OCI-LY1 (cell line): ENCODE measurements around the gene STRADA.
A peak's percentile ranks its signal among the peaks of the same experiment; 100 is the strongest.

ENCODE experiments used
- H2AFZ ChIP-seq: fragments of 200-600 bp; sonication (generic), shearing (Covaris generic); 2 replicates; pipeline ENCODE4 v1.6.0; 2014; ENCODE audit warnings: antibody characterized with exemption, mild to moderate bottlenecking, low read length
- H3F3A ChIP-seq: fragments of 200-600 bp; sonication (generic), shearing (Covaris generic); 2 replicates; pipeline ENCODE4 v1.6.0; 2014; ENCODE audit warnings: mild to moderate bottlenecking, antibody characterized with exemption, low read length, moderate library complexity; ENCODE audit not compliant: insufficient read depth
- H3K27ac ChIP-seq: fragments of 200-600 bp; sonication (generic); 2 replicates; pipeline ENCODE4 v1.5.1; 2014; ENCODE audit warnings: low read length, mixed run types, mild to moderate bottlenecking, low read depth; ENCODE audit not compliant: poor library complexity, severe bottlenecking
- H3K27me3 ChIP-seq: fragments of 200-600 bp; sonication (generic); 2 replicates; pipeline ENCODE4 v1.6.0; 2014; ENCODE audit warnings: antibody characterized with exemption, mild to moderate bottlenecking, low read length, moderate library complexity; ENCODE audit not compliant: insufficient read depth
- H3K36me3 ChIP-seq: fragments of 200-600 bp; sonication (generic); 2 replicates; pipeline ENCODE4 v1.6.1; 2014; ENCODE audit warnings: mild to moderate bottlenecking, antibody characterized with exemption, low read length, moderate library complexity, mixed read lengths; ENCODE audit not compliant: insufficient read depth
- H3K4me1 ChIP-seq: fragments of 200-600 bp; sonication (generic); 2 replicates; pipeline ENCODE4 v1.5.1; 2014; ENCODE audit warnings: mild to moderate bottlenecking, low read length, moderate library complexity; ENCODE audit not compliant: insufficient read depth, severe bottlenecking
- H3K4me2 ChIP-seq: fragments of 200-600 bp; sonication (generic), shearing (Covaris generic); 2 replicates; pipeline ENCODE4 v1.6.1; 2014; ENCODE audit warnings: low read length
- H3K4me3 ChIP-seq: fragments of 200-600 bp; sonication (generic); 2 replicates; pipeline ENCODE4 v1.5.1; 2014; ENCODE audit warnings: low read length, low read depth, mild to moderate bottlenecking, mixed read lengths; ENCODE audit not compliant: poor library complexity, severe bottlenecking
- H3K79me2 ChIP-seq: fragments of 200-600 bp; shearing (Covaris generic); 2 replicates; pipeline ENCODE4 v1.6.1; 2016; ENCODE audit warnings: mixed run types, low read length, mixed read lengths; ENCODE audit not compliant: insufficient read depth
- H3K9ac ChIP-seq: fragments of 200-600 bp; sonication (generic), shearing (Covaris generic); 2 replicates; pipeline ENCODE4 v1.6.1; 2014; ENCODE audit warnings: mild to moderate bottlenecking, low read length, mixed read lengths
- H3K9me2 ChIP-seq: fragments of 200-600 bp; sonication (generic), shearing (Covaris generic); 2 replicates; pipeline ENCODE4 v1.6.1; 2014; ENCODE audit warnings: low read depth, mild to moderate bottlenecking, low read length, mixed read lengths
- H3K9me3 ChIP-seq: fragments of 200-600 bp; shearing (Covaris generic); 2 replicates; pipeline ENCODE4 v1.6.1; 2014; ENCODE audit warnings: low read length, mixed read lengths
- H4K20me1 ChIP-seq: fragments of 200-600 bp; sonication (generic), shearing (Covaris generic); 2 replicates; pipeline ENCODE4 v1.6.0; 2016; ENCODE audit warnings: mild to moderate bottlenecking, low read length; ENCODE audit not compliant: insufficient read depth
- CTCF ChIP-seq: fragments of 200-600 bp; sonication (generic), shearing (Covaris generic); IDR thresholded peaks from 2 replicates; pipeline ENCODE4 v1.5.1; 2017; ENCODE audit warnings: mild to moderate bottlenecking, antibody characterized with exemption, low read length, moderate library complexity, mixed read lengths
- EZH2 ChIP-seq: fragments of 200-600 bp; sonication (generic), shearing (Covaris generic); IDR thresholded peaks from 2 replicates; pipeline ENCODE4 v1.8.0; 2017; ENCODE audit warnings: borderline replicate concordance, mixed run types, mild to moderate bottlenecking, antibody characterized with exemption, low read length, moderate library complexity, mixed read lengths

Gene STRADA

GRCh38 chr17:63698381-63698885, 43.2 kb downstream of the STRADA start:
- H3K9ac ChIP-seq: peak overlapping the region; percentile 98
- TF ChIP-seq CTCF (no peak), EZH2 (no peak)
- no peaks in the 10 kb centered on the region for H3K9me3 ChIP-seq
- H2AFZ ChIP-seq: no peak overlapping the region
- no peaks in the 10 kb centered on the region for H4K20me1 ChIP-seq
- peaks cover 44% of the 10 kb centered on the region for H3K36me3 ChIP-seq
- peaks cover 69% of the 10 kb centered on the region for H3K4me1 ChIP-seq
- H3K4me3 ChIP-seq: peak overlapping the region; percentile 93
- H3K27me3 ChIP-seq: no peaks in the 10 kb centered on the region
- H3K4me2 ChIP-seq: peak overlapping the region; percentile 92
- no peaks in the 10 kb centered on the region for H3K79me2 ChIP-seq
- H3F3A ChIP-seq: no peaks in the 10 kb centered on the region
- H3K27ac ChIP-seq: peak overlapping the region; percentile 98
- no peaks in the 10 kb centered on the region for H3K9me2 ChIP-seq

GRCh38 chr17:63697341-63698286, 44.0 kb downstream of the STRADA start:
- Histone ChIP-seq H3K4me1 (peaks cover 61% of the 10 kb centered on the region), H3K36me3 (peaks cover 36% of the 10 kb centered on the region), H3F3A (no peaks in the 10 kb centered on the region), H3K9ac (peak overlapping the region; percentile 98), H3K9me3 (no peaks in the 10 kb centered on the region), H3K27me3 (no peaks in the 10 kb centered on the region), H4K20me1 (no peaks in the 10 kb centered on the region), H3K27ac (peak overlapping the region; percentile 98), H3K4me2 (peak overlapping the region; percentile 92), H3K9me2 (no peaks in the 10 kb centered on the region), H3K4me3 (peak overlapping the region; percentile 93), H3K79me2 (no peaks in the 10 kb centered on the region), H2AFZ (no peak overlapping the region)
- TF ChIP-seq EZH2 (no peak), CTCF (peak; percentile 91)

DNA sequence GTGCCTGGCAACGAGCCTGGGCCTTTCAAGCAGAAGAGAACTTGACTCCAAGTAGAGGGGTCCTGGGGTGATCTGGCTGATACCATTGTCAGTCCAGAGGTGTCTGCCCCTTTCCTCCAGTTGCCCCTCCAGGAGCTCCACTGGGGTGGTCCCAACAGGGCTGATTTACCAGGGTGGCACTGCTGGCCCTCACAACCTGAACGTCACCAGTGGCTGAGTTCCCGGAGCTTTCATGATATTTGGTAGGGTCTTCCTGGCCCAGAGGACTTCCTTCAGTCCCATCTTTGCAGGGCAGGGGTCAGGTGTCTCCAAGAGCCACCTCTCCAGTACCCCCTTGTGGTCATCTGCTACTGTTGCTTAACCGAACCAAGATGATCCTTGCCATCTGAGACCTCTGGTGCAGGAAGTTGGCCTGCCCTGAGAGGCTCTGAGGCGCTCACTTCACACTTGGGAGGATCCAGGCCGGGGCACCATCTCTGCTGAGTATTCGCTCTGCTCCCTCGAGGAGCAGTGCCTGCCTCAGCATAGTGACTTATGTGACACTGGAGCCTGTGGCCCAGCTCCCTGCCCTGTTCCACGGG, 45.1 kb downstream of the STRADA start:
- Histone ChIP-seq H3K79me2 (no peaks in the 10 kb centered on the region), H3K27me3 (no peaks in the 10 kb centered on the region), H2AFZ (no peak overlapping the region), H3K4me1 (peaks cover 50% of the 10 kb centered on the region), H3K27ac (peak overlapping the region; percentile 98), H3K9me3 (no peaks in the 10 kb centered on the region), H3K9me2 (no peaks in the 10 kb centered on the region), H3K9ac (peak overlapping the region; percentile 98), H3K4me2 (peak overlapping the region; percentile 92), H3K4me3 (peak overlapping the region; percentile 93), H3K36me3 (peaks cover 36% of the 10 kb centered on the region), H4K20me1 (no peaks in the 10 kb centered on the region), H3F3A (no peaks in the 10 kb centered on the region)
- TF ChIP-seq EZH2 (no peak), CTCF (peak; percentile 60; the same call in 1 of the 2 replicates)
